D341Med (cell line): ENCODE results near the gene SND1.
"Not testable (repeated sequence)": the region's sequence is repeated elsewhere in the genome, so short reads cannot be mapped to it uniquely, and the experiment has no call there.

Experiments used
- DNase-seq: peaks from one replicate; pipeline ENCODE4 v3.0.0; 2012; ENCODE audit warnings: low spot score

Gene SND1

GRCh38 chr7:127890726-127891125, 238.7 kb downstream of the SND1 start:
- DNase-seq: no peak

DNA sequence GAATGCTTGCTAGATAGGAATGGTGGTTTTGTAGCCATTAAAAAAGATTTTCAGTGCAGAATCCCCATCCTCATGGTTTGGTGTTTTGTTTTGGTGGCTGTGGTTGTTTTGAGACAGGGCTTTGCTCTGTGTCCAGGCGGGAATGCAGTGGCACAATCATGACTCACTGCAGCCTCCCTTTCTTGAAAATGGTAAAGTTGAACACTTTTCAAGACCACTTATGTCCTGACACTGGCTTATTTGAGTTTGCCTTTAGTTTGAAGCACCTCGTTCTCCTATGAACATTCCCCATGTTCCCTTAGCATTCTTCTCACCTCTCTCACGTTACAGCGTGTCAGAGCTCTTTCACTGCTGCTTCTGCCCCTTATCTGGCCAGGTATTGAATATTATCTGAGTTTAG, 239.2 kb downstream of the SND1 start:
- no peak for DNase-seq

DNA sequence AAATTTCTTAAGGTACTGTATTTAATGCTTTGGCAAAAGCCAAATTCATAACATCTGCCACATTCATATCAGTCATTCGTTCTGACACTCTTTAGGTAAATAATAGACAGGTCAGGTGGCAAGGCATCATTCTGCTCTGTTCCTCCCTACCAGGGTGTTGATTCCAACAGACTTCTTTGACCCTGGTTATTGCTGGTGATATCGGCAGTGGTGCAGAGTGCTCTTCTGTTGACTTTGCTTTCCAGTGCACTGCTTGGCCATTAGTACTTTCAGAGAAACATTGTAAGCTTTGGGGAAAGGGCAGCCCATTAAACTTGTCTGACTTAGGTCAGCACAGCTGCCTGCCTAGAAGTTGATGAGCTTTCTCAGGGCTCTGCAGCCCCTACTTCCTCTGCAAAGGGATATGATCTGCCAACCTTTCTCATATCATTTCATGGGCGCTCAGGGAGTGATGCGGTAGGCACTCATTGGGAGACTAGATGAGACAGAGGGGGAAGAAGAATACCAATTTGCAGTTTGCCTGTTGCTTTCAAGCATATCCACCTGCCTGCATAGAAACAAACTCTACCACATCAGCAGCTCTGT, 240.0 kb downstream of the SND1 start:
- no peak for DNase-seq

- DNase-seq: no peak
Measured at GRCh38 chr7:127892488-127893314, 240.7 kb downstream of the SND1 start.

GRCh38 chr7:127893547-127893946, 241.6 kb downstream of the SND1 start:
- DNase-seq: no peak

DNA sequence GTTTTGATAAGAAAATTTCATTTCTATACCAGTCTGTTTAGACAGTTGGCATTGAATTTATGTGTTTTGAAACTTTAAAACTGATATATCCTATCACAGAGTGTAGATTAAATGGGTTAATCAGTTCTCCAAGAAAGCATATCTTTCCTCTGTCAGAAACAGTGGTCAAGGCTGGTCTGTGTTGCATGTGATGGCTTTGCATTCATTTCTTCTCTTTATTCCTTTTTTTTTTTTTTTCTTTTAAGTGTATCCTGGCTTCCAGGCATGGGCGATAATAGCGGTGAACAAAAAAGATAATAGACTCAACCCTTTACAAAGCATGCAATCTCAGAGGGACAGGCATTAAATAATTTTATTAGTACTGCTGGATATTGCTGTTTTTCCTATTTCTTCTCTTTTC, 242.6 kb downstream of the SND1 start:
- no peak for DNase-seq

- no peak for DNase-seq
Measured at GRCh38 chr7:127895360-127895759, 243.4 kb downstream of the SND1 start.

GRCh38 chr7:127895814-127896280, 243.9 kb downstream of the SND1 start:
- DNase-seq: no peak

GRCh38 chr7:127896659-127897058, 244.7 kb downstream of the SND1 start:
- DNase-seq: no peak

DNA sequence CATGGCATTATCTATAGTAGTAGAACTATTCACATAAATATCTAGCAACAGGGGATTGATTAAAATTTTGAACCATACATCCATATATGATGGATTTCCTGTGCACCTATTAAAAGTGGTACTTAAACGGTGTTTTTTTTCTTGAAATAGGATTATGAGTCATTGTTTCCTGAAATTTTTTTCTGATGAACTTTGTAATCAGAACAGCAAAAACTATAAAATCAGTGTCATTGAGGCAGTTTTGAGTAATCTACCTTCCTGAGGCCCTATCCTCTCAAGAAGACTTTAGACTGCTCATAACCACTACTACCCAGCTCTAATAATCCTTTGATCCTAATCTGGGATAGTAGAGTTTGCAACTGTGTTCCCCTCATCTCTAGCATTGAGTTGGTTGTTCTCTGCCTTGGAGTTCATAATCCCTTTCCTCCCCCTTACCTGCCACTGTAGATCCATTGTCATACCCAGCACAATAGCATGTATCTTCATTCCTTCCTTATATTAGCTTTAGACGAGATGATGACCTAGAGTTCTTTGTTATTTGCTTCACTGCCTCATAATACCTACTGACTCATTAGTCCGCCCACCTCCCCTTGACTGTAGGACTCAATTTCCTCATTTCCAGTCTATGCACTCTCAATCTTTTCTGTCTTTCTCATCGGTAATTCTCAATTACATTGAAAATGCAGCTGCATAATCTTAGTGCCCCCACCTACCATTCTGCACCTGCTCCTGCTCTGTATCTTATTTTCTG, 245.9 kb downstream of the SND1 start:
- no peak for DNase-seq

DNA sequence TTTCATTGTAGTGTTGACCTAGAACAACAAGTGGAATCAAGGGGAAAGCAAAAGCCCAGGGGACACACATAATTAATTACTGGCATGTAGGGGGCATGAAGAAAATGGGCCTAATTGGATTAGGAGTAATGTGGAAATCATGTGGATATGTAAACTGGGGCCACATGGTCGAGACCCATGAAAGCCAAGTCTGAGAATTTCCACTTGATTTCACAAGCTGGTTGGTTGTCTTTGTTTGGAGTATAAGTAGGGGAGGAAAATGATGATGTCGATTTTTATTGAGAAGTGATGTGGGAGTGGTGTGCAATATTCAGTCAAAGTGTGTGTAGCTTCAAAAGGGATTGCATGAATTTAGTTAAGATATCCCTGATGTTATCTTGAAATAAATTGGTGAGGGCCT, 247.4 kb downstream of the SND1 start:
- no peak for DNase-seq

- DNase-seq: no peak
Measured at GRCh38 chr7:127900141-127900540, 248.1 kb downstream of the SND1 start.

- DNase-seq: no peak
Measured at GRCh38 chr7:127900732-127901685, 249.0 kb downstream of the SND1 start.

DNA sequence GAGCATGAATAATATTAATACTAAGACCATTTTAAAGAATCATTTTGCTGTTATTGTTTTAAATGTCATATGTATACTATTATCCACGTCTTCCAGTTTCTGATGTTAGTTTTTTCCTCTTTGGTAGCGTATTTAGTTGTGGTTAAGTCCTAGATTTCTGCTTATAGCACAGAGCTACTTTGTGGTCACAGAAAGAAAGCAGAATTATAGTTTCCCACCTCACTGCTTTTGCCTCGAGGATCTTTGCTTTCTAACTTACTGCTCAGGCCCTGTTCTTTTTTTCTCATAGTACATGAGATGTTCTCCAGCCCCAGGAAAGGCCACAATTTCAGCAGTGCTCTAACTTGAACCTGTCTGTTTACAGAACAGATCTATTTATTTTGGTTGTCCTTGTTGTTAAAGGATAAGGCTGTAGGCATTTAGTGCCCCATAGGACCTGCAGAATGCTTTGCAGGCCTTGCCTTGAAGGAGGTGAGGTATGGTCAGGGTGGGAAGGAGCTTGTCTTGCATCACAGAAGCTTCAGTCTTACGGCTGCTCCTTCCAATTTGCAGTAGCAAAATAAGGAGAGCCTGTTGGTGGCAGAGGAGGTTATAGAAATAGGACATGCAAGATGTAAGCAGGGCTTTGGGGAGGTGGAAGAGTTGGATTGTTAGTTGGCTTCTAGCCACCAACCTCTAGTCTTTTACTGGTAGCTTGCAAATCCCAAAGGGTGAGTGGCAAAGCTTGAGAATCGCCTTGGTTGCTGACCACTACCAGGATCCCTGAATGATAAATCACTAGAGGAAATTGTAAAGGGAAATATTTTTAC, 250.1 kb downstream of the SND1 start:
- no peak for DNase-seq

DNA sequence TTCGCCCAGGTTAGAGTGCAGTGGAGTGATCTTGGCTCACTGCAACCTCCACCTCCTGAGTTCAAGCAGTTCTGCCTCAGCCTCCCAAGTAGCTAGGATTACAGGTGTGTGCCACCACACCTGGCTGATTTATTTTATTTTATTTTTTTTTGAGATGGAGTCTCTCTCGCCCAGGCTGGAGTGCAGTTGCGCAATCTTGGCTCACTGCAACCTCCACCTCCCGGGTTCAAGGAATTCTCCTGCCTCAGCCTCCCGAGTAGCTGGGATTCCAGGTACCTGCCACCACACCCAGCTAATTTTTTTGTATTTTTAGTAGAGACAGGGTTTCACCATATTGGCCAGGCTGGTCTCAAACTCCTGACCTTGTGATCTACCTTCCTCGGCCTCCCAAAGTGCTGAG, 250.8 kb downstream of the SND1 start:
- DNase-seq: not testable (repeated sequence)

DNA sequence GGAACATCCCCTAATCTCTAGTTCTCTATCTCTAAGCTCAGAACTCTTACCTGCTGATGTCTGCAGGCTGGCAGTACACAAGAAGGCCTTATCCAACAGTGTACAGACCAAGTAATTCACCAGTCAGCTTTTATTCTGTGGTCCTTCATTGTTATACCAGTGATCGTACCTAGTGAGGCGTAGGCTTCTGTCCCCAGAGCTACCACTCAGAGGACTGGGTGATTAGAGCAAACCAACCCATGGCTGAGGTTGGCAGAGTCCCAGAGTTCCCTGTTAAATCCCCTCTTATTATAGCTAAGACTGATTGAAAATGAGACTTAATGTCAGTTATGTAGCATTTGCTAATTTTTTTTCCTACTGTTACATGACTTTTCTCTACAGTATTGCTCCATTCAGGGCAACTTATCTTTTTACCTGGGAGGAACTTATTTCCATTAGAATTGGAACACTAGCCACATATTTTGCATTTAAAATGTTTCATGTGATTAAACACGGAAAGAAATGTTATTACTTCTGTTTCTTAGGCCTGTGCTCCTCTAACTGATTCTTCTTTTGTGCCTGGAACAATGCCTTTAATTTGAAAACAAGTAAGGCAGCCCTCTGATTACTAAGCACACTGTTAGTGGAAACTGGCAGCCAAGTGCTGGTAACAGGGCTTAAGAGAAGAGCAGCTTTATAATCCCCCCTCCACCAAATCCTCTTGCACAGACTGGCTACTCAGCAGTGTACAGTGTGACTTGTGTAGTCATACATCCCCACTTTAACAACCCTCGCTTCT, 252.1 kb downstream of the SND1 start:
- DNase-seq: peak; percentile 75

DNA sequence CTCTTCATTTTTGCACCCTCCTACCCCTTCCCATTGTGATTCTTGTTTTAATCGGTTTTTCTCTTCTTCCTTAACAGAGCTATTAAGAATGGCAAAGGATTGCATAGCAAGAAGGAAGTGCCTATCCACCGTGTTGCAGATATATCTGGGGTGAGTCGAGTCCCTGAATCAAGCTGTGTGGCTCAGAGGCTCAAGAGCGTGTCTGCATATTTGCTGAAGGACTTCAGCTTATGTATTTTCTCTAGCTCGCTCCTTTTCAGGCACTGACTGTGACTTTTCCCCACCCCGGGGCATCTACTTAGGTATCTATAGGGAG, 252.6 kb downstream of the SND1 start:
- DNase-seq: peak; percentile 41

- no peak for DNase-seq
Measured at GRCh38 chr7:127905021-127905420, 253.0 kb downstream of the SND1 start.

GRCh38 chr7:127905491-127906330, 253.7 kb downstream of the SND1 start:
- DNase-seq: no peak
